Liver (tissue), 9 donors: ENCODE measurements around the gene ATP6V1F. TPM values are rescaled to one million over a fixed set of nuclear protein-coding genes. Genes with fewer than 3 reads are reported as not detected.

Source experiments
- DNase-seq: peaks from one replicate; pipeline ENCODE4 v3.0.0-alpha.2; 2017; ENCODE audit warnings: low spot score
- H3K27ac ChIP-seq, 2 donors: one replicate each; pipeline ENCODE4 v1.7.0; 2013; ENCODE audit warnings: inconsistent platforms in 2 of 2, low read length in 2 of 2, control low read depth in 1 of 2, low read depth in 1 of 2, mild to moderate bottlenecking in 1 of 2
- H3K27me3 ChIP-seq, 4 donors: one replicate each; pipeline versions ENCODE4 v1.6.1 to v1.7.0; 2013; ENCODE audit warnings: low read length in 3 of 4, inconsistent platforms in 1 of 4, mild to moderate bottlenecking in 1 of 4, moderate library complexity in 1 of 4; ENCODE audit not compliant: control insufficient read depth in 4 of 4, insufficient read depth in 4 of 4
- H3K36me3 ChIP-seq, 4 donors: one replicate each; pipeline versions ENCODE4 v1.6.1 to v1.7.0; 2013; ENCODE audit warnings: low read length in 3 of 4, mild to moderate bottlenecking in 3 of 4, low read depth in 1 of 4, moderate library complexity in 1 of 4; ENCODE audit not compliant: control insufficient read depth in 4 of 4, insufficient read depth in 3 of 4
- H3K4me1 ChIP-seq, 4 donors: one replicate each; pipeline versions ENCODE4 v1.6.1 to v1.7.0; 2013; ENCODE audit warnings: low read length in 3 of 4, mild to moderate bottlenecking in 3 of 4, moderate library complexity in 1 of 4; ENCODE audit not compliant: control insufficient read depth in 4 of 4, insufficient read depth in 4 of 4
- H3K4me3 ChIP-seq, 3 donors: one replicate each; pipeline versions ENCODE4 v1.6.1 to v1.7.0; 2013; ENCODE audit warnings: low read length in 3 of 3, control low read depth in 1 of 3, low read depth in 1 of 3, mild to moderate bottlenecking in 1 of 3
- H3K9ac ChIP-seq, 2 donors: one replicate each; pipeline ENCODE4 v1.7.0; 2013; ENCODE audit warnings: low read length in 2 of 2, mild to moderate bottlenecking in 2 of 2, moderate library complexity in 2 of 2, control low read depth in 1 of 2, low read depth in 1 of 2
- H3K9me3 ChIP-seq, 4 donors: one replicate each; pipeline versions ENCODE4 v1.6.1 to v1.7.0; 2013; ENCODE audit warnings: low read length in 3 of 4; ENCODE audit not compliant: control insufficient read depth in 4 of 4
- ATF3 ChIP-seq: IDR thresholded peaks from 2 replicates; pipeline ENCODE4 v1.6.1; 2016; ENCODE audit warnings: antibody characterized with exemption
- FOXA1 ChIP-seq: IDR thresholded peaks from 2 replicates; pipeline ENCODE4 v1.6.1; 2016; ENCODE audit warnings: antibody characterized with exemption
- HNF4A ChIP-seq, 2 donors: conservative IDR thresholded peaks; 2 replicates each; pipeline ENCODE4 v1.6.1; 2016; ENCODE audit warnings: antibody characterized with exemption in 2 of 2, mild to moderate bottlenecking in 2 of 2
- HNF4G ChIP-seq: IDR thresholded peaks from 2 replicates; pipeline ENCODE4 v1.6.1; 2016; ENCODE audit warnings: antibody characterized with exemption
- JUND ChIP-seq, 2 donors: IDR thresholded peaks; 2 replicates each; pipeline ENCODE4 v1.6.1; 2016; ENCODE audit warnings: antibody characterized with exemption in 2 of 2
- MAX ChIP-seq: IDR thresholded peaks from 2 replicates; pipeline ENCODE4 v1.6.1; 2016; ENCODE audit warnings: antibody characterized with exemption
- RAD21 ChIP-seq, 2 donors: IDR thresholded peaks; 2 replicates each; pipeline ENCODE4 v1.6.1; 2016; ENCODE audit warnings: antibody characterized with exemption in 2 of 2, mild to moderate bottlenecking in 2 of 2
- SP1 ChIP-seq: IDR thresholded peaks from 2 replicates; pipeline ENCODE4 v1.6.1; 2018; ENCODE audit warnings: antibody characterized with exemption, mild to moderate bottlenecking
- TAF1 ChIP-seq: conservative IDR thresholded peaks from 2 replicates; pipeline ENCODE4 v1.6.1; 2016; ENCODE audit warnings: antibody characterized with exemption, mild to moderate bottlenecking
- WGBS: extraction: QIAGEN DNeasy Blood & Tissue Kit; methylation state at CpG from one replicate; pipeline ENCODE4 v1.1.7; 2013; 5-methylcytosine and 5-hydroxymethylcytosine counted together
- polyA plus RNA-seq, 2 donors: library from polyadenylated mRNA; stranded (reverse) in 1 of 2; unstranded in 1 of 2; fragments of 200-250 nt in 1 of 2; fragments of >200 nt in 1 of 2; fragmentation: Nextera tagmentation in 1 of 2; extraction: Ambion mirVana in 1 of 2; gene quantifications; one replicate each; pipeline versions ENCODE4 v1.2.1 to v1.2.3, GENCODE V29; 2013 to 2015
- total RNA-seq, 2 donors: library from RNA; depleted of rRNA; stranded (reverse); fragments of >200 nt; gene quantifications; one replicate each; pipeline ENCODE4 v1.2.3, GENCODE V29; 2014
- TF ChIP-seq, protein P1 (sequence below): IDR thresholded peaks from 2 replicates; pipeline ENCODE4 v1.6.1; 2016; ENCODE audit warnings: antibody characterized with exemption, mild to moderate bottlenecking
- TF ChIP-seq, protein P2 (sequence below): IDR thresholded peaks from 2 replicates; pipeline ENCODE4 v1.6.1; 2016; ENCODE audit warnings: antibody characterized with exemption
- donor health status: healthy.
- donor health status: healthy.
- donor health status: healthy.
- donor health status: healthy.
- donor health status: healthy.

The ATP6V1F gene
- total and polyA plus RNA-seq, 4 donors, result 23.1 to 111 (median 47.1) TPM

DNA sequence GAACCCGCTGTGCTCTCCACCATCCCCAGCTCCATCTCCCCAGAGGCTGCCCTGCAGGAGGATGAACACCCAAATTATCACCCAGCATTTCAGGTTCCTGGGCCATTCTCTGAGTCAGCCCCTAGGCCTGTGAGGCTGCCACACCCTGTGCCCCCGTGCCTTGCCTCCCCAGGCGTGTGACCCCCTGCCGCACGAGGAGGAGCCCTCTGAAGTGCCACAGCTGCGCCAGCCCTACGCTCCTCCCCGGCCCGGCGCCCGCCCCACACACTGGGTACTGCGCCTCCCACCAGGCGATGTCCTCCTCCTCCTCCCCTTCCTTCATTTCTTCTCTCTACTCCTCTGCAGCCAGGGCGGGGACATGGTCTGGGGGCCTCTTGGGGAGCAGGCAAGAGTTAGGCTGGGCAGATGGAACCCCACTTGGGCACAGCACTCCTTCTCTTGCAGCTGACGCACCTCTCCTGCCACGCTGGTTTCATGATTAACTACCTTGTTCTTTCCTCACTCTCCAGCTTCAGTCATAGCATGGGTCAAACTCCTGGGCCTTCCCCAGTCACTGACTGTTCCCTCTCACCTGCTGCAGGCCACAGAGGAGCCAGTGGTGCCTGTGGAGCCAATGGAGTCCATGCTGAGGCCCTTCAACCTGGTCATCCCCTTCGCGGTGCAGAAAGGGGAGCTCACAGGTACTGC, 12.7 kb upstream of the ATP6V1F start (continued):
- TF ChIP-seq RAD21 (IDR thresholded peaks at IDR 0.05), result no peak

DNA sequence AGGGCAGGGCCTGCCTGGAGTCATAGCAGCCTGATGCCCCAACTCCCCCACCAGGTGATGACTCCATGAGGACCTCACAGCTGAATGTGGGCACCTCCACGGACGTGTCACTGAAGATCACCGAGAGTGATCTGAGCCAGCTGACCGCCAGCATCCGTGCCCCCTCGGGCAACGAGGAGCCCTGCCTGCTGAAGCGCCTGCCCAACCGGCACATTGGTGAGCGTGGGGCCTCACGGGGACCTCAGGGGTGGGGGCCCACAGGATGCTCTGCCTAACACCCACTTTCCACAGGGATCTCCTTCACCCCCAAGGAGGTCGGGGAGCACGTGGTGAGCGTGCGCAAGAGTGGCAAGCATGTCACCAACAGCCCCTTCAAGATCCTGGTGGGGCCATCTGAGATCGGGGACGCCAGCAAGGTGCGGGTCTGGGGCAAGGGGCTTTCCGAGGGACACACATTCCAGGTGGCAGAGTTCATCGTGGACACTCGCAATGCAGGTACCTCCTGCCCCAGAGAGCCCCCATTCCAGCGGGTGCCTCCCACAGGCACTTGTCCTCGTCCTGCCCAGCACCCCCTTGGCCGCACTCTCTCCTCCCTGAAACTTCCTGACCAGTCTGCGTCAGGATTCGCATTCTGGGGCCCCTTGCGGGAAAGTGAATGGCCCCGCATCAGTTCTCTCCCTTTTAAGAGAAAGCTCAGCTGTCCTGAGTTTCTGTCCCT, 10.0 kb upstream of the ATP6V1F start:
- 92% methylated on average over 28 of the region's 28 CpGs for WGBS
- DNase-seq, result no peak
- Histone ChIP-seq H3K9me3 (no peaks in the 10 kb centered on the region), H3K9ac (no peak overlapping the region), H3K27me3 (no peaks in the 10 kb centered on the region), H3K36me3 (no peaks in the 10 kb centered on the region), H3K4me3 (no peak overlapping the region), H3K4me1 (no peaks in the 10 kb centered on the region), H3K27ac (no peak overlapping the region)
- TF ChIP-seq, protein P1, sequence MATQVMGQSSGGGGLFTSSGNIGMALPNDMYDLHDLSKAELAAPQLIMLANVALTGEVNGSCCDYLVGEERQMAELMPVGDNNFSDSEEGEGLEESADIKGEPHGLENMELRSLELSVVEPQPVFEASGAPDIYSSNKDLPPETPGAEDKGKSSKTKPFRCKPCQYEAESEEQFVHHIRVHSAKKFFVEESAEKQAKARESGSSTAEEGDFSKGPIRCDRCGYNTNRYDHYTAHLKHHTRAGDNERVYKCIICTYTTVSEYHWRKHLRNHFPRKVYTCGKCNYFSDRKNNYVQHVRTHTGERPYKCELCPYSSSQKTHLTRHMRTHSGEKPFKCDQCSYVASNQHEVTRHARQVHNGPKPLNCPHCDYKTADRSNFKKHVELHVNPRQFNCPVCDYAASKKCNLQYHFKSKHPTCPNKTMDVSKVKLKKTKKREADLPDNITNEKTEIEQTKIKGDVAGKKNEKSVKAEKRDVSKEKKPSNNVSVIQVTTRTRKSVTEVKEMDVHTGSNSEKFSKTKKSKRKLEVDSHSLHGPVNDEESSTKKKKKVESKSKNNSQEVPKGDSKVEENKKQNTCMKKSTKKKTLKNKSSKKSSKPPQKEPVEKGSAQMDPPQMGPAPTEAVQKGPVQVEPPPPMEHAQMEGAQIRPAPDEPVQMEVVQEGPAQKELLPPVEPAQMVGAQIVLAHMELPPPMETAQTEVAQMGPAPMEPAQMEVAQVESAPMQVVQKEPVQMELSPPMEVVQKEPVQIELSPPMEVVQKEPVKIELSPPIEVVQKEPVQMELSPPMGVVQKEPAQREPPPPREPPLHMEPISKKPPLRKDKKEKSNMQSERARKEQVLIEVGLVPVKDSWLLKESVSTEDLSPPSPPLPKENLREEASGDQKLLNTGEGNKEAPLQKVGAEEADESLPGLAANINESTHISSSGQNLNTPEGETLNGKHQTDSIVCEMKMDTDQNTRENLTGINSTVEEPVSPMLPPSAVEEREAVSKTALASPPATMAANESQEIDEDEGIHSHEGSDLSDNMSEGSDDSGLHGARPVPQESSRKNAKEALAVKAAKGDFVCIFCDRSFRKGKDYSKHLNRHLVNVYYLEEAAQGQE, result no peak
- TF ChIP-seq JUND (IDR thresholded peaks at IDR 0.05) (no peak), ATF3 (no peak), HNF4A (conservative IDR thresholded peaks at IDR 0.05) (no peak), SP1 (no peak), HNF4G (no peak), MAX (no peak), FOXA1 (no peak)
- TF ChIP-seq, protein P2, sequence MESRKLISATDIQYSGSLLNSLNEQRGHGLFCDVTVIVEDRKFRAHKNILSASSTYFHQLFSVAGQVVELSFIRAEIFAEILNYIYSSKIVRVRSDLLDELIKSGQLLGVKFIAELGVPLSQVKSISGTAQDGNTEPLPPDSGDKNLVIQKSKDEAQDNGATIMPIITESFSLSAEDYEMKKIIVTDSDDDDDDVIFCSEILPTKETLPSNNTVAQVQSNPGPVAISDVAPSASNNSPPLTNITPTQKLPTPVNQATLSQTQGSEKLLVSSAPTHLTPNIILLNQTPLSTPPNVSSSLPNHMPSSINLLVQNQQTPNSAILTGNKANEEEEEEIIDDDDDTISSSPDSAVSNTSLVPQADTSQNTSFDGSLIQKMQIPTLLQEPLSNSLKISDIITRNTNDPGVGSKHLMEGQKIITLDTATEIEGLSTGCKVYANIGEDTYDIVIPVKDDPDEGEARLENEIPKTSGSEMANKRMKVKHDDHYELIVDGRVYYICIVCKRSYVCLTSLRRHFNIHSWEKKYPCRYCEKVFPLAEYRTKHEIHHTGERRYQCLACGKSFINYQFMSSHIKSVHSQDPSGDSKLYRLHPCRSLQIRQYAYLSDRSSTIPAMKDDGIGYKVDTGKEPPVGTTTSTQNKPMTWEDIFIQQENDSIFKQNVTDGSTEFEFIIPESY, result no peak

DNA sequence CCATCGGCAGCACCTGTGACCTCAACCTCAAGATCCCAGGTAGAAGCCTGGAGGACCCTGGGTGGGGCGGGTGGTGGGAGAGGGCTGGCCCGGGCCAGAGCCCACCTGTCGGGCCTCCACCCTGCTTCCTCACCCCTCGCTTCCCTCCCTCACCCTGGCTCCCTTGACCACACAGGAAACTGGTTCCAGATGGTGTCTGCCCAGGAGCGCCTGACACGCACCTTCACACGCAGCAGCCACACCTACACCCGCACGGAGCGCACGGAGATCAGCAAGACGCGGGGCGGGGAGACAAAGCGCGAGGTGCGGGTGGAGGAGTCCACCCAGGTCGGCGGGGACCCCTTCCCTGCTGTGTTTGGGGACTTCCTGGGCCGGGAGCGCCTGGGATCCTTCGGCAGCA, 8.9 kb upstream of the ATP6V1F start:
- H3K27me3 ChIP-seq, result no peaks in the 10 kb centered on the region
- no peaks in the 10 kb centered on the region for H3K36me3 ChIP-seq
- H3K27ac ChIP-seq, result no peak overlapping the region
- H3K9me3 ChIP-seq, result no peaks in the 10 kb centered on the region
- no peak for DNase-seq
- H3K9ac ChIP-seq, result no peak overlapping the region
- H3K4me1 ChIP-seq, result no peaks in the 10 kb centered on the region
- no peak for TF ChIP-seq TAF1
- WGBS, result 81% methylated on average over 23 of the region's 23 CpGs
- no peak overlapping the region for H3K4me3 ChIP-seq
